HCT116 (cell line): ENCODE measurements around the gene OR4K14. TPM values are rescaled to one million over a fixed set of nuclear protein-coding genes. Genes with fewer than 3 reads are reported as not detected.

Source experiments
- ATAC-seq: fragments of 200-7000 bp; cut with Tn5 transposase; 2 replicates; pipeline ENCODE4 v1.9.1; 2020; ENCODE audit warnings: mild to moderate bottlenecking, moderate library complexity
- BruUV-seq: library from RNA; stranded (reverse); fragments of 400-500 nt; replicated peaks from 2 replicates; lab custom pipeline; 2021; lab: Mats Ljungman, UMichigan
- CTCF ChIA-PET: fragments of 300-600 bp; sonication (Branson Sonifier 250); formaldehyde crosslinking; loops from one replicate; lab custom pipeline; 2021; ENCODE audit warnings: antibody characterized with exemption; lab: Charles Lee
- POLR2A ChIA-PET: fragments of 300-600, 350-600 bp; sonication (Branson Sonifier 250); formaldehyde crosslinking; loops from one replicate; lab custom pipeline; 2021; ENCODE audit warnings: antibody characterized with exemption; lab: Charles Lee
- RAD21 ChIA-PET, 2 experiments: fragments of 300-600 bp; sonication (Branson Sonifier 250); formaldehyde crosslinking; loops; one replicate each; lab custom pipeline; 2023; ENCODE audit warnings: low total read pairs in 2 of 2; ENCODE audit not compliant: uncharacterized antibody in 2 of 2, unreplicated experiment in 2 of 2, low non-redundant PET in 1 of 2; lab: Charles Lee
- DNase-seq: peaks from one replicate; pipeline ENCODE4 v3.0.0-alpha.2; 2010; ENCODE audit warnings: low read depth, low spot score
- H2AFZ ChIP-seq: fragments of 200-600 bp; shearing (Covaris generic), sonication (generic); 2 replicates; pipeline ENCODE4 v1.6.1; 2017; ENCODE audit warnings: low read depth, mixed run types, mixed read lengths, antibody characterized with exemption, low read length; ENCODE audit not compliant: poor library complexity, severe bottlenecking
- H3K27ac ChIP-seq: 2 replicates; pipeline ENCODE4 v1.5.1; 2012; ENCODE audit warnings: low read depth, low read length
- H3K27me3 ChIP-seq: fragments of 200-600 bp; sonication (generic); 2 replicates; pipeline ENCODE4 v1.6.1; 2016; ENCODE audit warnings: mixed run types, low read length, mixed read lengths; ENCODE audit not compliant: insufficient read depth
- H3K36me3 ChIP-seq, 2 experiments: fragments of 200-500 bp in 1 of 2; fragments of 200-600 bp in 1 of 2; sonication (Bioruptor generic) in 1 of 2; sonication (generic) in 1 of 2; 2 replicates each; pipeline versions ENCODE4 v1.5.1 to v1.6.1; 2014 to 2016; ENCODE audit warnings: low read length in 2 of 2, inconsistent platforms in 1 of 2, mixed read lengths in 1 of 2, mixed run types in 1 of 2; ENCODE audit not compliant: insufficient read depth in 2 of 2, control insufficient read depth in 1 of 2
- H3K4me1 ChIP-seq, 2 experiments: fragments of 200-600 bp in 1 of 2; sonication (generic) in 1 of 2; 2 replicates each; pipeline versions ENCODE4 v1.5.1 to v1.6.1; 2012 to 2017; ENCODE audit warnings: low read length in 2 of 2, inconsistent platforms in 1 of 2, mild to moderate bottlenecking in 1 of 2, mixed read lengths in 1 of 2, mixed run types in 1 of 2, moderate library complexity in 1 of 2; ENCODE audit not compliant: insufficient read depth in 2 of 2, control insufficient read depth in 1 of 2
- H3K4me2 ChIP-seq: fragments of 200-600 bp; sonication (generic); 2 replicates; pipeline ENCODE4 v1.6.1; 2017; ENCODE audit warnings: mixed run types, low read length, mixed read lengths
- H3K4me3 ChIP-seq, 2 experiments: fragments of 200-600 bp in 1 of 2; sonication (generic) in 1 of 2; replicated peaks in 1 of 2; 2 replicates each; pipeline ENCODE4 v1.5.1; 2011 to 2016; ENCODE audit warnings: low read length in 2 of 2, control low read depth in 1 of 2, low read depth in 1 of 2, mild to moderate bottlenecking in 1 of 2, mixed read lengths in 1 of 2, mixed run types in 1 of 2
- H3K79me2 ChIP-seq: fragments of 200-600 bp; sonication (generic); 2 replicates; pipeline ENCODE4 v1.6.1; 2017; ENCODE audit warnings: mild to moderate bottlenecking, mixed run types, low read length, moderate library complexity, mixed read lengths; ENCODE audit not compliant: insufficient read depth
- H3K9ac ChIP-seq: fragments of 200-600 bp; sonication (generic); 2 replicates; pipeline ENCODE4 v1.6.1; 2016; ENCODE audit warnings: low read length, mixed read lengths
- H3K9me2 ChIP-seq: fragments of 200-600 bp; sonication (generic), shearing (Covaris generic); 2 replicates; pipeline ENCODE4 v1.6.1; 2017; ENCODE audit warnings: mixed run types, mild to moderate bottlenecking, moderate library complexity; ENCODE audit not compliant: insufficient read depth
- H3K9me3 ChIP-seq, 2 experiments: fragments of 200-500 bp in 1 of 2; fragments of 200-600 bp in 1 of 2; sonication (Bioruptor generic) in 1 of 2; sonication (generic) in 1 of 2; 2 replicates each; pipeline ENCODE4 v1.6.1; 2014 to 2017; ENCODE audit warnings: low read length in 2 of 2, mixed read lengths in 2 of 2, inconsistent platforms in 1 of 2, low read depth in 1 of 2, mild to moderate bottlenecking in 1 of 2, mixed run types in 1 of 2, moderate library complexity in 1 of 2; ENCODE audit not compliant: control insufficient read depth in 1 of 2, insufficient read depth in 1 of 2
- H4K20me1 ChIP-seq: fragments of 200-600 bp; sonication (generic), shearing (Covaris generic); 2 replicates; pipeline ENCODE4 v1.6.1; 2017; ENCODE audit warnings: mixed run types, mild to moderate bottlenecking, moderate library complexity; ENCODE audit not compliant: insufficient read depth
- CBX3 ChIP-seq: IDR thresholded peaks from 2 replicates; pipeline ENCODE4 v1.6.1; 2012; ENCODE audit warnings: low read depth
- CTCF ChIP-seq, 3 experiments: fragments of 200-600 bp in 1 of 3; sonication (generic) in 1 of 3; IDR thresholded peaks in 2 of 3; conservative IDR thresholded peaks in 1 of 3; 2 replicates each; pipeline ENCODE4 v1.5.1; 2012 to 2017; ENCODE audit warnings: low read depth in 2 of 3, low read length in 2 of 3, antibody characterized with exemption in 1 of 3, borderline replicate concordance in 1 of 3, control low read depth in 1 of 3, mild to moderate bottlenecking in 1 of 3, mixed read lengths in 1 of 3, mixed run types in 1 of 3, moderate library complexity in 1 of 3; ENCODE audit not compliant: insufficient read depth in 1 of 3
- ELF1 ChIP-seq: IDR thresholded peaks from 2 replicates; pipeline ENCODE4 v1.6.1; 2012; ENCODE audit warnings: low read depth, borderline replicate concordance
- EZH2 ChIP-seq: fragments of 200-600 bp; sonication (generic); IDR thresholded peaks from 2 replicates; pipeline ENCODE4 v1.6.1; 2017; ENCODE audit warnings: antibody characterized with exemption, mixed run types
- EZH2phosphoT487 ChIP-seq: fragments of 200-600 bp; IDR thresholded peaks from 2 replicates; pipeline ENCODE4 v1.6.1; 2018; ENCODE audit warnings: antibody characterized with exemption, borderline replicate concordance
- FOSL1 ChIP-seq: IDR thresholded peaks from 2 replicates; pipeline ENCODE4 v1.6.1; 2012; ENCODE audit warnings: low read depth
- POLR2A ChIP-seq: IDR thresholded peaks from 2 replicates; pipeline ENCODE4 v1.7.0; 2011; ENCODE audit warnings: borderline replicate concordance; ENCODE audit not compliant: insufficient read depth, insufficient read length; ENCODE audit errors: extremely low read depth
- RAD21 ChIP-seq: IDR thresholded peaks from 2 replicates; pipeline ENCODE4 v1.6.1; 2012; ENCODE audit warnings: low read depth, mild to moderate bottlenecking
- SP1 ChIP-seq: IDR thresholded peaks from 2 replicates; pipeline ENCODE4 v1.6.1; 2012; ENCODE audit warnings: low read depth
- SRF ChIP-seq: IDR thresholded peaks from 2 replicates; pipeline ENCODE4 v1.6.1; 2012; ENCODE audit warnings: low read depth
- ZBTB33 ChIP-seq: IDR thresholded peaks from 2 replicates; pipeline ENCODE4 v1.6.1; 2011; ENCODE audit warnings: mild to moderate bottlenecking, low read length, moderate library complexity; ENCODE audit not compliant: insufficient replicate concordance; ENCODE audit errors: extremely low read depth
- ZFX ChIP-seq: fragments of 450-650 bp; IDR thresholded peaks from 2 replicates; pipeline ENCODE4 v1.6.1; 2017
- ZNF274 ChIP-seq: fragments of 200-500 bp; sonication (Bioruptor generic); IDR thresholded peaks from 2 replicates; pipeline ENCODE4 v1.6.1; 2014; ENCODE audit warnings: mild to moderate bottlenecking, low read depth, low read length, inconsistent platforms
- intact Hi-C: fragments of 100-400 bp; cut with micrococcal nuclease; formaldehyde crosslinking; loops from 2 replicates; pipeline ENCODE4 v1.10.0; 2022
- total RNA-seq: library from RNA; stranded (reverse); gene quantifications from one replicate; pipeline ENCODE4 v1.2.1, GENCODE V29; 2021; ENCODE audit not compliant: unreplicated experiment

Gene OR4K14
- total RNA-seq, 1 experiment from 2014 or later: not detected

GRCh38 chr14:20044243-20044642, 25.1 kb upstream of the OR4K14 start:
- CTCF ChIA-PET: no interaction called here
- Histone ChIP-seq H3K4me2 (no peak overlapping the region), H3K79me2 (no peaks in the 10 kb centered on the region), H3K4me3 (no peak overlapping the region), H3K27me3 (no peaks in the 10 kb centered on the region), H3K9ac (no peak overlapping the region), H4K20me1 (no peaks in the 10 kb centered on the region; the same call in 1 of the 2 replicates), H3K4me1 (no peaks in the 10 kb centered on the region), H3K9me2 (no peaks in the 10 kb centered on the region), H2AFZ (no peak overlapping the region), H3K27ac (no peak overlapping the region), H3K36me3 (no peaks in the 10 kb centered on the region), H3K9me3 (peaks cover 0 to 7% of the 10 kb centered on the region in 2 experiments; a peak in 2 of 4 replicates)
- no peak for TF ChIP-seq POLR2A
- TF ChIP-seq EZH2: no peak
- TF ChIP-seq RAD21: no peak
- TF ChIP-seq ZFX: no peak
- no peak for TF ChIP-seq CTCF (IDR thresholded peaks at IDR 0.05 in 2 of 3, conservative IDR thresholded peaks at IDR 0.05 in 1 of 3; ENCODE audit: borderline replicate concordance in 1 of 3, insufficient read depth in 1 of 3, low read depth in 2 of 3, low read length in 2 of 3)
- TF ChIP-seq ZNF274: no peak
- no peak for TF ChIP-seq ZBTB33
- no peak for TF ChIP-seq SP1
- no peak for TF ChIP-seq FOSL1
- TF ChIP-seq ELF1: no peak
- TF ChIP-seq SRF: no peak
- TF ChIP-seq CBX3: no peak
- TF ChIP-seq EZH2phosphoT487: no peak
- POLR2A ChIA-PET: no interaction called here
- no TSS peak for BruUV-seq
- DNase-seq (no peak), ATAC-seq (no peak)
- intact Hi-C loops: no loop called here
- RAD21 ChIA-PET: no interaction called here
